Smooth muscle cell (in vitro differentiated cells): Measurements from ENCODE around the gene FAM163A. TPM values are rescaled to one million over a fixed set of nuclear protein-coding genes. Genes with fewer than 3 reads are reported as not detected.

ENCODE experiments used
- DNase-seq: peaks from one replicate; lab custom pipeline; 2025; ENCODE audit not compliant: unreplicated experiment; lab: John Stamatoyannopoulos, UW
- H2AFZ ChIP-seq: fragments of 200-600 bp; sonication (generic); 2 replicates; pipeline ENCODE4 v1.6.0; 2016; ENCODE audit warnings: antibody characterized with exemption, low read depth, mild to moderate bottlenecking
- H3F3A ChIP-seq: fragments of 200-600 bp; sonication (generic); 2 replicates; pipeline ENCODE4 v1.6.0; 2017; ENCODE audit warnings: antibody characterized with exemption, low read depth
- H3K27ac ChIP-seq: fragments of 200-600 bp; sonication (generic); 2 replicates; pipeline ENCODE4 v1.5.1; 2016; ENCODE audit warnings: low read depth, mild to moderate bottlenecking
- H3K27me3 ChIP-seq: fragments of 200-600 bp; sonication (generic); 2 replicates; pipeline ENCODE4 v1.6.1; 2016; ENCODE audit warnings: low read depth, mild to moderate bottlenecking
- H3K36me3 ChIP-seq: fragments of 200-600 bp; sonication (generic); 2 replicates; pipeline ENCODE4 v1.5.1; 2016; ENCODE audit warnings: low read depth
- H3K4me1 ChIP-seq: fragments of 200-600 bp; sonication (generic); 2 replicates; pipeline ENCODE4 v1.5.1; 2016; ENCODE audit warnings: low read depth
- H3K4me2 ChIP-seq: fragments of 200-600 bp; sonication (generic); 2 replicates; pipeline ENCODE4 v1.6.0; 2016; ENCODE audit warnings: mild to moderate bottlenecking
- H3K4me3 ChIP-seq: fragments of 200-600 bp; sonication (generic); 2 replicates; pipeline ENCODE4 v1.5.1; 2016; ENCODE audit warnings: mild to moderate bottlenecking
- H3K79me2 ChIP-seq: fragments of 200-600 bp; sonication (generic); 2 replicates; pipeline ENCODE4 v1.6.0; 2016; ENCODE audit warnings: low read depth, mild to moderate bottlenecking
- H3K9ac ChIP-seq: fragments of 200-600 bp; sonication (generic); 2 replicates; pipeline ENCODE4 v1.6.0; 2016; ENCODE audit warnings: low read depth
- H3K9me3 ChIP-seq: fragments of 200-600 bp; sonication (generic); replicated peaks from 2 replicates; pipeline ENCODE4 v1.5.1; 2016; ENCODE audit warnings: low read depth
- H4K20me1 ChIP-seq: fragments of 200-600 bp; sonication (generic); 2 replicates; pipeline ENCODE4 v1.6.0; 2016; ENCODE audit warnings: low read depth
- CTCF ChIP-seq: fragments of 200-600 bp; sonication (generic); IDR thresholded peaks from 2 replicates; pipeline ENCODE4 v1.5.1; 2017; ENCODE audit warnings: borderline replicate concordance, mild to moderate bottlenecking, antibody characterized with exemption; ENCODE audit not compliant: insufficient read depth, poor library complexity, severe bottlenecking
- WGBS: methylation state at CpG from one replicate; pipeline ENCODE4 v1.1.7; 2016; ENCODE audit warnings: low lambda C conversion rate; 5-methylcytosine and 5-hydroxymethylcytosine counted together
- polyA plus RNA-seq: library from polyadenylated mRNA; unstranded; fragments of >200 nt; fragmentation: Nextera tagmentation; extraction: Ambion mirVana; gene quantifications from 2 replicates; pipeline ENCODE4 v1.2.1, GENCODE V29; 2016
- total RNA-seq: library from RNA; depleted of rRNA; stranded (reverse); fragments of >200 nt; gene quantifications from 2 replicates; pipeline ENCODE4 v1.2.3, GENCODE V29; 2014

Gene FAM163A
- total and polyA plus RNA-seq, 2 experiments from 2014 or later = not detected

DNA sequence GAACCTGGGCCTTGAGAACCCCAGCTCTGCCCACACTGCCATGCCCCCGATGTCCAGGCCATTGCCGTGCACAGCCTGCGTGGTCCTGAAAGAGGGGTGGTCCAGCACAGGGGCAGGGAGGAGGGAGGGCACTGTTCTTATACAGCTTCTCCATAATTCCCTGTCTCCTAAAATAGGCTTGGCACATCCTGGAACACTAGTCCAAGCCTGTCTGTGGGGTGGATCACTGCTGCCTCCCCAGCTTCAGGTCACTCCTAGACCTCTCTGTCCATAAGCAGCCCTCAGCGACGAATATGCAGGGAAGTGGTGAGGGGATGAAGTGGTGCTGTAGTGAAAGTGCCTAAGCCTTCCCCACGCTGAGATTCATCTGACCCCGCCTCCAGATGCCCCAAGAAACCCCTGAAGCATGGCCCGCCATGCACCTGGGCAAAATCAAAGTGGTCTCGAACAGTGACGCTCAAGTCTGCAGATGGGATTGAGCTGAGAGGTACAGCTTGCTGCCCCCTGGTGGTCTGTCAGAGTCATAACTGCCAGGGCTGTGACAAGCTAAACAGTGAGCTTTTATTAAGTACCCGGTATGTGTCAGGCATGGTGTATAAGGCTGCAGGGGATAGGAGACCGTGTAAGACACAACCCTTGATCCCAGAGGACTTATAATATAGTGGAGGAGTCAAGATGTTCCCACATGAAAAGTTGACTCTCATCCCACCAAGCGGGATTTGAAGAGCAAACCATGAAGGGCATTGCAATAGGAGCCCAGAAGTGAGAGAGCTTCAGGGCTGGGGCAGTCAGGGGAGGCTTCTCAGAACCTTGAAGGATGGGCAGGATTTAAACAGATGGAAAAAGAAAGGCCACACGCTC is 66.6 kb downstream of the FAM163A start:
- H2AFZ ChIP-seq = no peak overlapping the region
- no peak overlapping the region for H3K27ac ChIP-seq
- H3K9me3 ChIP-seq = no peaks in the 10 kb centered on the region
- no peak overlapping the region for H3K9ac ChIP-seq
- peak; percentile 8 for DNase-seq
- H4K20me1 ChIP-seq = no peaks in the 10 kb centered on the region
- WGBS = 44% methylated on average over 14 of the region's 14 CpGs
- H3K4me3 ChIP-seq = no peak overlapping the region
- no peaks in the 10 kb centered on the region for H3K79me2 ChIP-seq
- H3K36me3 ChIP-seq = no peaks in the 10 kb centered on the region
- H3K4me1 ChIP-seq = peaks cover 2% of the 10 kb centered on the region
- H3K27me3 ChIP-seq = peaks cover 10% of the 10 kb centered on the region
- peaks cover 6% of the 10 kb centered on the region for H3F3A ChIP-seq
- H3K4me2 ChIP-seq = no peak overlapping the region
- peak; percentile 89 for TF ChIP-seq CTCF

- no peaks in the 10 kb centered on the region for H4K20me1 ChIP-seq
- no peak overlapping the region for H3K4me3 ChIP-seq
- no peaks in the 10 kb centered on the region for H3K79me2 ChIP-seq
- H3K27me3 ChIP-seq = peaks cover 11% of the 10 kb centered on the region
- H2AFZ ChIP-seq = no peak overlapping the region
- no peak overlapping the region for H3K4me2 ChIP-seq
- no peak overlapping the region for H3K9ac ChIP-seq
- no peak for TF ChIP-seq CTCF
- H3K4me1 ChIP-seq = peaks cover 4% of the 10 kb centered on the region
- DNase-seq = no peak
- H3K36me3 ChIP-seq = no peaks in the 10 kb centered on the region
- peaks cover 6% of the 10 kb centered on the region for H3F3A ChIP-seq
- H3K27ac ChIP-seq = no peak overlapping the region
- H3K9me3 ChIP-seq = no peaks in the 10 kb centered on the region
- WGBS = 83% methylated on average over 7 of the region's 7 CpGs
These were observed 67.2 kb downstream of the FAM163A start for GRCh38 chr1:179810367-179810715.

GRCh38 chr1:179812501-179813292 is 69.6 kb downstream of the FAM163A start:
- H3K4me2 ChIP-seq = no peak overlapping the region
- no peaks in the 10 kb centered on the region for H3K36me3 ChIP-seq
- no peaks in the 10 kb centered on the region for H3K79me2 ChIP-seq
- H2AFZ ChIP-seq = no peak overlapping the region
- H3K9me3 ChIP-seq = no peaks in the 10 kb centered on the region
- no peak overlapping the region for H3K4me3 ChIP-seq
- peaks cover 21% of the 10 kb centered on the region for H3K27me3 ChIP-seq
- peaks cover 2% of the 10 kb centered on the region for H3F3A ChIP-seq
- H4K20me1 ChIP-seq = no peaks in the 10 kb centered on the region
- peaks cover 5% of the 10 kb centered on the region for H3K4me1 ChIP-seq
- 93% methylated on average over 36 of the region's 37 CpGs for WGBS
- no peak for DNase-seq
- TF ChIP-seq CTCF = no peak
- H3K9ac ChIP-seq = no peak overlapping the region
- H3K27ac ChIP-seq = no peak overlapping the region
